Fibroblast of the aortic adventitia (primary cell): ENCODE data around the gene RAB34. TPM values are rescaled to one million over a fixed set of nuclear protein-coding genes. Genes with fewer than 3 reads are reported as not detected.
"Not testable (repeated sequence)": the region's sequence is repeated elsewhere in the genome, so short reads cannot be mapped to it uniquely, and the experiment has no call there.

ENCODE experiments used
- DNase-seq: peaks from one replicate; pipeline ENCODE4 v3.0.0-alpha.2; 2010; ENCODE audit warnings: low read depth
- H3K4me3 ChIP-seq: 2 replicates; pipeline ENCODE4 v1.5.1; 2011; ENCODE audit warnings: low read depth, mild to moderate bottlenecking, control low read depth, low read length, moderate library complexity
- total RNA-seq: library from RNA; depleted of rRNA; stranded (reverse); fragments of >200 nt; gene quantifications from 2 replicates; pipeline ENCODE4 v1.2.3, GENCODE V29; 2012; ENCODE audit warnings: low replicate concordance
- TF ChIP-seq, protein P1 (sequence below): IDR thresholded peaks from 2 replicates; pipeline ENCODE4 v1.5.1; 2011; ENCODE audit warnings: mild to moderate bottlenecking, low read length, control low read depth, inconsistent platforms; ENCODE audit not compliant: insufficient read depth

The RAB34 gene
- total RNA-seq, 1 donor, result 154 TPM

DNA sequence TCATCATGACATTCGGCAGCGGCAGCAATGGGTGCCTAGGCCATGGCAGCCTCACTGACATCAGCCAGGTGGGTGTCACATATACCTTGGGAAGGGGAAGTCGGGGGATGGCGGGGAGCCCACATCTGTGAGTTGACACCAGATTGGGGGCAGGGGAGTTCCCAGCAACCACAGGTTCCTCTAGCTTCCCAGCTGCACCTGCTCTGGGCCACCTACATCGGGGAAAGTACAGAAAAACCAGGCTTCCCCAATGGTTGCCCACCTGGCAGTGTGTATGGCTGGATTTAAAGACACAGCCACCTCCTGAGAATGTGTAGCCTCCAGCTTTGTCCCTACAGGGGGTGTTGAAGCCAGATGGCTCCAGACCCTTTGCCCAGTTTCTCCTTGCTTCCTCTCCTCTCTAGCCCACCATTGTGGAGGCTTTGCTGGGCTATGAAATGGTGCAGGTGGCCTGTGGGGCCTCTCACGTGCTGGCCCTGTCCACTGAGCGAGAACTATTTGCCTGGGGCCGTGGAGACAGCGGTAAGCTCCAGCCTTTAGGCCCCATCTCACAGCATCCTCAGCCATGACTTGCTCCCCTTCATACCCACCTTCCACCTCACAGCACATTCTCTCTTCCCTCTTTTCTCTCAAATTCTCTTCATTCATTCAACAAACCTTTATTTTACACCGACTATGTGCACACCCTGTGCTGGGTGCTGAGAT, 21.2 kb upstream of the RAB34 start:
- DNase-seq, result no peak
- TF ChIP-seq, protein P1, sequence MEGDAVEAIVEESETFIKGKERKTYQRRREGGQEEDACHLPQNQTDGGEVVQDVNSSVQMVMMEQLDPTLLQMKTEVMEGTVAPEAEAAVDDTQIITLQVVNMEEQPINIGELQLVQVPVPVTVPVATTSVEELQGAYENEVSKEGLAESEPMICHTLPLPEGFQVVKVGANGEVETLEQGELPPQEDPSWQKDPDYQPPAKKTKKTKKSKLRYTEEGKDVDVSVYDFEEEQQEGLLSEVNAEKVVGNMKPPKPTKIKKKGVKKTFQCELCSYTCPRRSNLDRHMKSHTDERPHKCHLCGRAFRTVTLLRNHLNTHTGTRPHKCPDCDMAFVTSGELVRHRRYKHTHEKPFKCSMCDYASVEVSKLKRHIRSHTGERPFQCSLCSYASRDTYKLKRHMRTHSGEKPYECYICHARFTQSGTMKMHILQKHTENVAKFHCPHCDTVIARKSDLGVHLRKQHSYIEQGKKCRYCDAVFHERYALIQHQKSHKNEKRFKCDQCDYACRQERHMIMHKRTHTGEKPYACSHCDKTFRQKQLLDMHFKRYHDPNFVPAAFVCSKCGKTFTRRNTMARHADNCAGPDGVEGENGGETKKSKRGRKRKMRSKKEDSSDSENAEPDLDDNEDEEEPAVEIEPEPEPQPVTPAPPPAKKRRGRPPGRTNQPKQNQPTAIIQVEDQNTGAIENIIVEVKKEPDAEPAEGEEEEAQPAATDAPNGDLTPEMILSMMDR, result no peak
- H3K4me3 ChIP-seq, result no peak overlapping the region

- H3K4me3 ChIP-seq, result no peak overlapping the region
- no peak for DNase-seq
- TF ChIP-seq, protein P1, result no peak
These were observed 20.4 kb upstream of the RAB34 start for GRCh38 chr17:28737770-28738679.

GRCh38 chr17:28737316-28737715, 19.6 kb upstream of the RAB34 start:
- TF ChIP-seq, protein P1, result no peak

GRCh38 chr17:28735913-28736769, 18.5 kb upstream of the RAB34 start:
- DNase-seq, result not testable (repeated sequence)

More at GRCh38 chr17:28737316-28737715, 19.6 kb upstream of the RAB34 start:
- no peak overlapping the region for H3K4me3 ChIP-seq
- DNase-seq, result no peak

GRCh38 chr17:28735242-28735722, 17.6 kb upstream of the RAB34 start:
- H3K4me3 ChIP-seq, result no peak overlapping the region
- DNase-seq, result no peak
- TF ChIP-seq, protein P1, result no peak

More at GRCh38 chr17:28735913-28736769, 18.5 kb upstream of the RAB34 start:
- H3K4me3 ChIP-seq, result not testable (repeated sequence)

DNA sequence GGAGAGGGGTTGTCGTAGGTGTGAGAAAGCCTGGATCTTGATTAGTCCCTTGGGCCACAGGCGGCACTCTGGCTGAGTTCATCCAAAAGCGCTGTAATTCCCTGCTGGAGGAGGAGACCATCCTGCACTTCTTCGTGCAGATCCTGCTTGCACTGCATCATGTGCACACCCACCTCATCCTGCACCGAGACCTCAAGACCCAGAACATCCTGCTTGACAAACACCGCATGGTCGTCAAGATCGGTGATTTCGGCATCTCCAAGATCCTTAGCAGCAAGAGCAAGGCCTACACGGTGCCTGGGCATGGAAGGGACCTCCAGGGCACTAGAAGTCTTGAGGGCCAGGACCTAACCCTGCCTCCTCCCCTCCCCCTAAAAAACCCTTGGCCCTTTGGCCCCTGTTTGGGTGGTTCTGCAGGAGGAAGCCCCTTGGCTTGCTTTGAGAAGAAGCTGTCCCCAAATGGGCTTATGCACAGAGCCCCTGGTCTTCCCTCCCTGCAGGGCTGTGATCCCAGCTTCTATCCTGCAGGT, 17.1 kb upstream of the RAB34 start:
- DNase-seq, result no peak
- TF ChIP-seq, protein P1, result no peak

More for the DNA sequence above, 17.1 kb upstream of the RAB34 start:
- no peak overlapping the region for H3K4me3 ChIP-seq
